ENCODE data around the gene RBPJL. TPM values are rescaled to one million over a fixed set of nuclear protein-coding genes. Genes with fewer than 3 reads are reported as not detected.
A peak's percentile ranks its signal among the peaks of the same experiment; 100 is the strongest.

RBPJL gene
- total RNA-seq, 1 donor from 2014 or later: not detected

GRCh38 chr20:45299786-45300185, 6.9 kb upstream of the RBPJL start:
- peaks cover 7% of the 10 kb centered on the region for H3K9me3 Mint-ChIP-seq (ENCODE audit: unreplicated experiment)
- no peak overlapping the region for H3K4me3 Mint-ChIP-seq (ENCODE audit: unreplicated experiment)
- DNase-seq: no peak
- H3K4me1 Mint-ChIP-seq (ENCODE audit: low read depth, unreplicated experiment): peaks cover 2% of the 10 kb centered on the region
- peaks cover 9% of the 10 kb centered on the region for H3K27me3 Mint-ChIP-seq (ENCODE audit: unreplicated experiment)
- no peak for TF ChIP-seq CTCF (IDR thresholded peaks at IDR 0.05; ENCODE audit: partially characterized antibody, unreplicated experiment)
- no peak overlapping the region for H3K27ac Mint-ChIP-seq (ENCODE audit: unreplicated experiment)
- H3K36me3 Mint-ChIP-seq (ENCODE audit: unreplicated experiment): peaks cover 12% of the 10 kb centered on the region

- Mint-ChIP-seq H3K4me3 (ENCODE audit: unreplicated experiment) (no peak overlapping the region), H3K27me3 (ENCODE audit: unreplicated experiment) (peaks cover 12% of the 10 kb centered on the region), H3K4me1 (ENCODE audit: low read depth, unreplicated experiment) (peaks cover 2% of the 10 kb centered on the region), H3K27ac (ENCODE audit: unreplicated experiment) (no peak overlapping the region), H3K9me3 (ENCODE audit: unreplicated experiment) (peaks cover 3% of the 10 kb centered on the region), H3K36me3 (ENCODE audit: unreplicated experiment) (peaks cover 8% of the 10 kb centered on the region)
- peak; percentile 61 for TF ChIP-seq CTCF (IDR thresholded peaks at IDR 0.05; ENCODE audit: partially characterized antibody, unreplicated experiment)
- DNase-seq: peak; percentile 79
Observed at GRCh38 chr20:45300961-45301360, 5.7 kb upstream of the RBPJL start.

GRCh38 chr20:45301824-45302271, 4.8 kb upstream of the RBPJL start:
- no peak for DNase-seq
- H3K27ac Mint-ChIP-seq (ENCODE audit: unreplicated experiment): no peak overlapping the region
- peaks cover 8% of the 10 kb centered on the region for H3K36me3 Mint-ChIP-seq (ENCODE audit: unreplicated experiment)
- no peak overlapping the region for H3K4me3 Mint-ChIP-seq (ENCODE audit: unreplicated experiment)
- peaks cover 3% of the 10 kb centered on the region for H3K9me3 Mint-ChIP-seq (ENCODE audit: unreplicated experiment)
- peaks cover 2% of the 10 kb centered on the region for H3K4me1 Mint-ChIP-seq (ENCODE audit: low read depth, unreplicated experiment)
- no peak for TF ChIP-seq CTCF (IDR thresholded peaks at IDR 0.05; ENCODE audit: partially characterized antibody, unreplicated experiment)
- peaks cover 12% of the 10 kb centered on the region for H3K27me3 Mint-ChIP-seq (ENCODE audit: unreplicated experiment)

- Mint-ChIP-seq H3K9me3 (ENCODE audit: unreplicated experiment) (peaks cover 3% of the 10 kb centered on the region), H3K27me3 (ENCODE audit: unreplicated experiment) (peaks cover 12% of the 10 kb centered on the region), H3K27ac (ENCODE audit: unreplicated experiment) (no peak overlapping the region), H3K4me1 (ENCODE audit: low read depth, unreplicated experiment) (peaks cover 2% of the 10 kb centered on the region), H3K36me3 (ENCODE audit: unreplicated experiment) (peaks cover 8% of the 10 kb centered on the region), H3K4me3 (ENCODE audit: unreplicated experiment) (no peak overlapping the region)
- DNase-seq: no peak
- TF ChIP-seq CTCF (IDR thresholded peaks at IDR 0.05; ENCODE audit: partially characterized antibody, unreplicated experiment): no peak
Observed at GRCh38 chr20:45303586-45304463, 2.8 kb upstream of the RBPJL start.

GRCh38 chr20:45304464-45304999, 2.1 kb upstream of the RBPJL start:
- H3K9me3 Mint-ChIP-seq (ENCODE audit: unreplicated experiment): peaks cover 3% of the 10 kb centered on the region
- TF ChIP-seq CTCF (IDR thresholded peaks at IDR 0.05; ENCODE audit: partially characterized antibody, unreplicated experiment): no peak
- H3K36me3 Mint-ChIP-seq (ENCODE audit: unreplicated experiment): peaks cover 8% of the 10 kb centered on the region
- peaks cover 14% of the 10 kb centered on the region for H3K27me3 Mint-ChIP-seq (ENCODE audit: unreplicated experiment)
- H3K27ac Mint-ChIP-seq (ENCODE audit: unreplicated experiment): no peak overlapping the region
- peaks cover 2% of the 10 kb centered on the region for H3K4me1 Mint-ChIP-seq (ENCODE audit: low read depth, unreplicated experiment)
- DNase-seq: no peak
- H3K4me3 Mint-ChIP-seq (ENCODE audit: unreplicated experiment): no peak overlapping the region
